ENCODE results near the gene ERICH4.
A peak's percentile ranks its signal among the peaks of the same experiment; 100 is the strongest.
"Not testable (repeated sequence)": the region's sequence is repeated elsewhere in the genome, so short reads cannot be mapped to it uniquely, and the experiment has no call there.

Gene ERICH4

DNA sequence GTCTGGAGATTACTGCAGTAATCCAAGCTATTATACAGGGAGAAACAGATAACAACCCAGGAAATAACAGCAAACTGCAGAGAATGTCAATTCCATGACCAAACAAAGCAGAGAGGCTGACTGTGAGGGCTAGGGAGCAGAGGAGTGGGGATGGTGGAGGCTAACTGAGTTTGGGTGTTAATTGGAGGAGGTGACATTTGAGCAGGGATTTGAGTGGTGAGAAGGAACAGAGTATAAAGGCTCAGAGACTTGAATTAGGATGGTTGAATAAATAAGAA lies 6.3 kb upstream of the ERICH4 start:
- no peak for DNase-seq

DNA sequence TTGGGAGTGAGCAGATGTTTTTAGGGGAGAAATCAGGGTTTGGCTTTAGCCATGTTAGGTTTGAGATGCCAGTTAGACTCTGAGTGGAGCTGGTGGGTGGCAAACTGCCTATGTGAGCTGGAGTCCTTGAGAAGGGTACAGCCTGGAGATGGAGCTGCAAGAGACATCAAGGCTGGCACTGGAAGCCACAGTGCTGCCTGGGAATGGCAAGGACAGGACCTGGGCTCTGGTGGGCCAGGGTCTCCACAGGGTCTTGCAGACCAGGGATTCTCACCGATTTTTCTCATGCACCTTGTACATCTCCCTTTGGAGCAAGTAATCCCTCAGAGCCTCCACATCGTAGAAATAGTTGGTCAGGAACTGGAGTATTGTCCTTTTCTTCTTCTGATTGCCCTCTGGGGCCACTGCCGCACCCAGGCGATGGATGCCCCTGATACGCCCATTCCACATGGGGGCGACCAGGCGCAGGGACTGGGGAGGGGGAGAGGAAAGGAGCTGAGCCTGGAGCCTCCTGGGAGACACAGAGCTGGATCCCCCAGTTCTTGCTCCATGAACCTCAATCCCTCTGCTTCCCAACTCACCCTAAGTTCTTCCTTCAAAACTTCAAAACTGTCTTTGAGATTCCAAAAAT lies 4.9 kb upstream of the ERICH4 start:
- no peak for DNase-seq

DNA sequence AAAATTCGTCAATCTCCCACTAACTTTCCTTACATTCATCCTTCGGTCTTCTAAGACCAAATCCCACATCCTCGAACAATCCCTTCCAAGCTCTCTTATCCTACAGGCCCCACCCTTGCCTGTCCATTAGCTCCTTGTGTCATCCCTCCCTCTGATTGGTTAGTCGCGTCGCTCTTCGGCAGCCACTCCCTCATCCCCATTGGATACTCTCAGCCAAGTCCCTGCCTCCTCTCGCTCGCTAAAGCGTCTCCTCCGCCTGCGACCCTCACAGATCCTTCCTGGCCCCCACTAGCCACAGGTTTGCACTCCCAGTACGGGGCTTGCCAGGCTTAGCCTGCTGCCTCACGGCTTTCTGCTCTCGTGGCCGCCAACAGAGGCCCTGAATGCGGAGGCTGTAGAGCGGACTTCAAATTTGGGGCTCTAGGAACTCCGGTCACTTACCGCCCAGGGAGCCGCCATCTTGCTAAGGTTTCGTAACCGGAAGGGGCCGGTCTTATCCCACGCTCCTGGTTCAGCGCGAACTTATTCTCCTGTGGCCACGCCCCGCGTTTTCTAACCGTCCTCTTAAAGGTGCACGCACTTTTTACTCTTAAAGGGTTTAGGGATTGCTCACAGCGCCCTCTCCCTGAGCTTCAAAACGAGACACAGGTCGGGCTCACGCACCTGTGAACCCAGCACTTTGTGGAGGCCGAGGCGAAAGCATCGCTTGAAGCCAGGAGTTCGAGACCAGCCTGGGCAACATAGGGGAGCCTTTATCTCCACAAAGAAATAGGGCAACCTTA lies 3.3 kb upstream of the ERICH4 start, which contains the start of gene DMAC2:
Gene DMAC2 (minus strand): TSS at position 472 of the 782 bp plus-strand sequence. CDS start 13 bp downstream, at position 459.
- peak; percentile 98 for DNase-seq

DNA sequence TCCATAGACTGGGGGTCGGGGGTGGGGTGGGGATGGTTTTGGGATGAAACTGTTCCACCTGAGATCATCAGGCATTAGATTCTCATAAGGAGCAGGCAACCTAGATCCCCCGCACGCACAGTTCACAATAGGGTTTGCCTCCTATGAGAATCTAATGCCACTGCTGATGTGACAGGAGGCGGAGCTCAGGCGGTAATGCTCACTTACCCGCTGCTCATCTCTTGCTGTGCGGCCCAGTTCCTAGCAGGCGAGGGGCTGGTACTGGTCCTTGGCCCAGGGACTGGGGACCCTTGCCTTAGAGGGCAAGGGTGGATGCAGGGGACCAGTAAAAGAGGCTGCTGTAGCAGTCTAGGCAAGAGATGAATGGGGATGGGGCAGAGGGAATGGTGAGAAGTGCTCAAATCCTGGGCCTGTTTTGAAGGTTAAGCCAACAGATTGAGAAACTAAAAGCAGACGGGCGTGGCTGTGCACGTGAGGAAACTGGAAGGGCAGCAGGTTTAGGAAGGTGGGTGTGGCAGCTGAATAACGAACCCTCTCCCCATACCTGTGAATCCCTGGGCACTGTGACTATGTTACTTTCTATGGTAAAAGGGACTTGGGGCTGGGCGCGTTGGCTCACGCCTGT lies 1.5 kb upstream of the ERICH4 start:
- DNase-seq = no peak

DNA sequence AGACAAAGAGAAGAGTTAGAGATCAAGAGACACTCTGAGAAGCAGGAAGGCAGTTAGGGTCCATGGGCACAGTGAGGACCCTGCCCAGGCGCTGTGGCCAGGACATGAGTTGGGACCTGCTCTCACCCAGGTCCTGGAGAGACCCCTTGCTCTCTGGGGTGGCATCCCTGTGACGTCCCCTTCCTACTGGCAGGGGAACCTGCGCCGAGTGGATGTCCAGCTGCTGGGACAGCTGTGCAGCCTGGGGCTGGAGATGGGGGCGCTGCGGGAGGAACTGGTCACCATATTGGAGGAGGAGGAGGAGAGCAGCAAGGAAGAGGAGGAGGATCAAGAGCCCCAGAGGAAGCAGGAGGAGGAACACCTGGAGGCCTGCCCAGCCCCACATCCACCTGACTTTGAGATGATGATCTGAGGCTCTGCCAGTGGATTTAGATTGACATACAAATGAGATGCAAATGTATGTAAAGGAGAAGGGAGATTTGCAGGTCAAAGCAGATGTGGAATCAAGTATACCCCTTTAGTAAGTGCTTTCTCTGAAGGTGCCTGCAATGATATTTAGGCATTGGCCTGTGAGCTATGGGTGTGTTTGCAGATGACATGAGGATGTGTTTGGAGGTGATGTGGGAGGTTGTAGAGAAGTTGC lies 978 bp downstream of the ERICH4 start:
- DNase-seq = no peak

DNA sequence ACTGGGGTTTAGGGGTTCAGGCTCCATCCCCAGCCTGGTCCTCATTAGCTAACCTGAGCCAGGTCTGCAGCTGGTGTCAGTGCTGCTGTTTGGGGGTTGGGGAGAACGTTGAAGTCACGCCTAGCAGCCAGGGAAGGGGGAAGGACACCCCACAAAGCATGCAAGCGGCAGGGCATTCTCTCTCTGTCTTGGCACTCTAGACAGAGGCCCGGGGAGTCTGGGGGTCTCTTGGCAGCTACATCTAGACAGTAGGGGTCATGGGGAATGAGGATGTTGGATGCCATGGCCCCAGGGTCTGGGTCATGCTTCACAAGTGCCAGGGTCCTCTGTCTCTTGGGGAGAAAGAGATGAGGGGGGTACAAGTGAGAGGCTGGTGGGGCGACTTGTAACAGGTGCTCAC lies 2.6 kb downstream of the ERICH4 start:
- DNase-seq = no peak

DNA sequence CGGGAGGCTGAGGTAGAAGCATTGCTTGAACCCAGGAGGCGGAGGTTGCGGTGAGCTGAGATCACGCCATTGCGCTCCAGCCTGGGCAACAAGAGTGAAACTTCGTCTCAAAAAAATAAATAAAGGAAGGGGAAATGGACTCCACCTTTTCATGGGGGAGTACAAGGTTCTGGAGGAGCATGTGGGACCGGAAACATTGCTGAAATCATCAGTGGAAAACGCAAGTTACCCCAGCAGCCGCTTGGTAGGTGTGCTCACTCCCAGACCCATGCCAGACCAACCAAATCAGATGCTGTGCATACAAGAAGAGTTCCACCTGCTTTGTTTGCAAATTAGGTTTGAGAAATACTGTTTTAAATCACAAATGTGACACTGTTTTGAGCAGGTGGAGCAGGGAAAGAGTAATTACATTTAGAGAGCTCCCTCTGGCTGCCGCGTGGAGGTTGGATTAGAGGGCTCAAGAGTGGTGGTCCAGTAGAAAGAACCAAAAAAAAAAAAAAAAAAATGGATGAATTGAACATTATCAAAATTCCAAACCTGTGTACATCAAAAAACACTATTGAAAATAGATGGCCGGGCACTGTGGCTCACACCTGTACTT lies 4.9 kb downstream of the ERICH4 start:
- no peak for DNase-seq

DNA sequence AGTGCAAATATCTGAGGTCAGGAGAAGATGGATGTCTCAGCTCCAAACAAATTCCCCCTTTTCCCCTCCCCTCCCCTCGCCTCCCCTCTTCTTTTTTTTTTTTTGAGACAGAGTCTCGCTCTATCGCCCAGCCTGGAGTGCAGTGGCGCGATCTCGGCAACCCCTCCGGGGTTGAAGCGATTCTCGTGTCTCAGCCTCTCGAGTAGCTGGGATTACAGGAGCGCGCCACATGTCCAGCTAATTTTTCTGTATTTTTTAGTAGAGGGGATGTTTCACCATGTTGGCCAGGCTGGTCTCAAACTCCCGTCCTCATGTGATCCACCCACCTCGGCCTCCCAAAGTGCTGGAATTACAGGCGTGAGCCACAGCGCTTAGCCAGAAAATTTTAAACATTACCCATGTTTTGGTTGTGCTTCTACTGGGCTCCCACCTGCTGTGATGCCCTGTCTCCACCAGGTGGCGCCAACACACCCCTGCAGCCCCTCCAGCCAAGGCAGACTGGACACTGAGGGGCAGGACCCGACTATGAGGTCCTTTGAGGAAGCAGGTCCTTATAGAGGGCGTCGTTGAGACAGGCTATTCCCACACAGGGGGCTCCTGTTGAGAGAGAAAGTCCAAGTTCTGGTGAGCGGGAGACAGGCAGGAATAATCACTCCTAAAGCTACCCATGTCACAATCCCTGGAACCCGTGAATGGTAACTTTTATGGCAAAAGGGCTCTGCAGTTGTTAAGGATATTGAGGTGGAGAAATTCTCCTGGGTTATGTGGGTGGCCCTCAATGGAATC lies 6.3 kb downstream of the ERICH4 start:
- DNase-seq = no peak

DNA sequence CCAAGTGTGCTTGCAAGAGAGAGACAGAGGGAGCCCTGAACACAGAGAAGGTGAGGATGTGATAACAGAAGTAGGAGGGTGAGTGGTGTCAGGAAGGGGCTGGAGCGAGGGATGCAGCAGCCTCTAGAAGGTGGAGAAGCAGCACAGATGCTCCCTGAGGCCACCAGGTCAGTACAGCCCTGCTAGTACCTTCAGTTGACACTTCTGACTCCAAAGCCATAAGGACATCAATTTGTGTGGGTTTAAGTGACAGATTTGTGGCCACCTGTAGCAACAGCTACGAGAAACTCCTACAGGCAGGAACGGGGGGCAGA lies 6.9 kb downstream of the ERICH4 start:
- no peak for DNase-seq

DNA sequence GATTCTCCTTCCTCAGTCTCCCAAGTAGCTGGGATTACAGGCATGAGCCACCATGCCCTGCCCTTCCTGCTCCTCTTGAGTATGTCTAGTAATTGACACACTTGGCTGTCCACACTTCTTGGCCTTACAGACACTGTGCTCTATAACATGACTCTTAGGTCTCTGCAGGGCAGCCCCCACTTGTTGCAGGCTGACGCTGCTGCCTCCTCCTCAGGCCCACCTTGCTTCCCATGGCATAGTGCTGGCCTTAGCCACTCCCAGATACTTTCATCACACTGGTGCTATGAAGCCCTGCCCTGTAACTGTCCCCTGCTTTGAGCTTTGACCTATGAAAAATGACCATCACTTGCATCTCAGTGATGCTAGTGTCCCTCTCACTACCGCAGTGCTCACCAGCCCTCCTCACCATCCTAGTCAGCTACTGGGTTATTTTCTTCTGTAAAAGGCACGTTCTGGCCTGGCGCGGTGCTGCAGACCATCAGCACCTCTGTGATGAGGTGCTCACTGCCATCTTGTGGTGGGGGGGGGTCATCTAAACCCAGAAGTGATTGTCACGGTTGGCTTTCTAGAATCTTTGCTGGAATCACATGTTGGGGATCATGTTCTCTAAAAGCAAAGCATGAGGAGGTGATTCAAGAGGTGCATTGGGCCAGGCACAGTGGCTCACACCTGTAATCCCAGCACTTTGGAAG lies 9.8 kb downstream of the ERICH4 start:
- DNase-seq = no peak

DNA sequence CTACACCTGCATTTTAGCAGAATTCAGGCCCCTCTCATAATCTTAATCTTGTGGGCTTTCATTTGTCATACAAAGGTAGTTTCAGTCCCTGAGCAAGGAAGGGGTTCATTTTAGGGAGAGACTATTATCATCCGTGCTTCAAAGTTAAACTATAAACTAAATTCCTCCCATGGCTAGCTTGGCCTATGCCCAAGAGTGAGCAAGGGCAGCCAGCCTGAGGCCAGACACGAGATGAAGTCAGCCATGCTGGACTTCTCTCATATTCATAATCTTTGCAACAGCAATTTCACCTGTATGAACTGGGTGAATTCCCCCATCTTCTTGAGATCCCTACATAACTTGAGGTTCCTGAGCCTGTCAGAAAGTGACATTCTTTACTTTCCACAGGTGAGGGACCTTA lies 13.0 kb downstream of the ERICH4 start:
- no peak for DNase-seq

DNA sequence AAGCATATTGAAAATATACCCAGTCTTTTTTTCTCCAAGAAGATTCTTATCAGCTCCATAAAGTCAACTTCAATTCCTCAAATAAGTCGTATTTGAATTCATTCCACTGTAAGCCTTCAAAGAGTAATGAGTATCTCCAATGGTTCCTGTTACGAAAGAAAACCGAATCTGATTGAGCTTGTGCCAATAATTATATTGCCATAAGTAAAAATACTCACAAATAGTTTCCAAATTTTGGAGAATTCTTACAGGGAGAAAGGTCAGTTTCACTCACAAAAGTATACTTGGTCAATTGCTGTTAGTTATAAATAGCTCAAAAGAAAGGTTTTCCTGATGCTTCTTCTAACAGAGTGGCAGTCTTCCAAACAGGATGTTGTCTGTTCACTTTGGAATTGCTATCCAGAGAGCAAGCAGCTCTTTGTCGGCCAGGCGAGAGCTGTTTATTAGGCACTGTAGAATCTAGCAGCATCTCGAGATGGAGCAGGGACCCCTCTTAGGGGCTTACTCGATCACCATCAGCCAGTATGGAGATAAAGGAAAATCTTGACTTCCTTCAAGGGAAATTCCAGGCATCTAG lies 13.5 kb downstream of the ERICH4 start:
- no peak for DNase-seq

DNA sequence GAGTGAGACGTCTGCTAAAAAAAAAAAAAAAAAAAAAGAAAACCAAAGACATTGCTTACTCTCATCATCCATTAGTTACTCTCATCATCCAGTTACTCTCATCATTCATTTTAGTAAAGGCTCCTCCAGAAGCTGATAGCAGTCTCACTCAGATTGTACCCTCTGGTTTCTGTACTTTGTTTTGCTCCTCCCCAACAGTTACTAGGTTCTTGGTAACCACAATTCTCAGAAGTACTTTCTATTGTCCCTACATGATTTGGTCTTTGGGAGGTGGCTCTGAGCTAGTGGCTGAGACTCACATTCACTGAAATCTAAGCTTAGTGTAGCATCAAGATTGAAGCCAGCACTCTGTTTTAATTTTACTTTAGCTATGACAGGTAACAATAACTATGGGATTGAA lies 14.3 kb downstream of the ERICH4 start:
- DNase-seq = no peak

DNA sequence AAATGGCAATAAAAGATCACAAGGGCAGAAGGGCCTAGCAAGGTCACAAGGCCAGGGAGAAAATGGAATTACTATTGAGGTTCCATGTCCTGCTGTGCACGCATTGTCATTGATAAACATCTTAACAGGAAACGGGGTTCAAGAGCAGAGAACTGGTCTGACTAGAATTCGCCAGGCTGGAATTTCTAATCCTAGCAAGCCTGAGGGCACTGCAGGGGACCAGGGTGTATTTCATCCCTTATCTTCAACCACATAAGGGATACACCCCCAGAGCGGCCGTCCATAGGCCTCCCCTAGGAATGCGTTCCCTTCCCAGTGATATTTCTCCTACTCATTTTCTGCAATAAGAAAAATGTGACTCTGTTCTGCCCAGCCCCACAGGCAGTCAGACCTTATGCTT lies 19.5 kb downstream of the ERICH4 start:
- DNase-seq = no peak

DNA sequence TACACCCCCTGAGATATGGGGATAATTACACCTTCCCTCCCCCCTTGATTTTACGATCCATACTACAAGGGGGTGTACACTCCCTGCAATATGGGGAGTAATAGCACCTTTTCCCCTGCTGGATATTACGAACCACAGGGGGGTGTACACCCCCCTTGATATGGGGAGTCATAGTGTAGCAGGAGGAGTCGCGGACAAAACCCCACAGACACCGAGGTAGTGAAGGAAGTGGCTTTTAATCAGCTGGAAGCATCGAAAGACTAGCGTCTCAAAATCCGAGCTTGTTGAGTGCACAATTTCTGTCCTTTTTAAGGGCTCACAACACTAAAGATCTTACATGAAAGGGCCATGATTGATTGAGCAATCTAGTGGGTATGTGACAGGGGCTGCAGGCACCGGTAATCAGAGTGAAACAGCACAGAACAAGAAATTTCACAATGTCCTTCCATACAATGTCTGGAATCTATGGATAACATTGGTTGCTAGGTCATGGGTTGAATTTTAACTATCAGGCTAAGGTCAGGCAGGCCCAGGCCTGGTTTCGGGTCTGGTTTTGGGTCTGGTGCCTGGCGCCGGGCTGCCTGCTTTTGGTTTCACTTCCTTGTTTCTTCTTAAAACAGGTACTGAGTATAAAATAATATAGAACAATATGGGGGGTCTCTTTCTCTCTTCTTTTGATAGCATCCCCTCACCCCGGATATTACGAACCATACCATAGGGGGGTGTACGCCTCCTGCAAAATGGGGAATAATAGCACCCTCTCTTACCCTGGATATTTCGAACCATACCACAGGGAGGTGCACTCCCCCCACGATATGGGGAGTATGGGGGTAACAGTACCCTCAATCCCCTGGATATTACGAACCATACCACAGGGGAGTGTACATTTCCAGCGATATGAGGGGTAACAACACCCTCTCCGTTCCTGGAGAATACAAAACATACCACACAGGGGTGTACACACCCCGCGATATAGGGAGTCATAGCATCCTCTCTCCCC lies 20.6 kb downstream of the ERICH4 start:
- not testable (repeated sequence) for DNase-seq

DNA sequence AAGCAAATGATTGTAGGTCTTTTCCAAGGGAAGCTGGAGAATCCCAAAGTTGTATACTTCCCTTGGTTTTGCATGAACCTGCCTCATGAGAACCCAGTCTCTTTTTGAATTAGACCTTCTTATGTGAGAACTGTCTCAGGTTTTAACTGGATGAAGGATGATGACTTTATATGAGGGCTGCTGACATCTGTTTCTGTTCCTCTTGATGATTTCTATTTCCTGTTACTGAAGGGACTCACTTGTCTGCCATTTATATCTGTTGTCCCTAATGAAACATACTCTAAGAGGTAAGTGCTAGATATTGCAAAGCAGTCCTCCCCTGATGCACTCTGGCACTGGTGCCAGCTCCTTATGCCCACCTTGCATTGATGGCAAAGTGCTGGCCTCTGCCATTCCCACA lies 33.6 kb downstream of the ERICH4 start:
- DNase-seq = no peak

DNA sequence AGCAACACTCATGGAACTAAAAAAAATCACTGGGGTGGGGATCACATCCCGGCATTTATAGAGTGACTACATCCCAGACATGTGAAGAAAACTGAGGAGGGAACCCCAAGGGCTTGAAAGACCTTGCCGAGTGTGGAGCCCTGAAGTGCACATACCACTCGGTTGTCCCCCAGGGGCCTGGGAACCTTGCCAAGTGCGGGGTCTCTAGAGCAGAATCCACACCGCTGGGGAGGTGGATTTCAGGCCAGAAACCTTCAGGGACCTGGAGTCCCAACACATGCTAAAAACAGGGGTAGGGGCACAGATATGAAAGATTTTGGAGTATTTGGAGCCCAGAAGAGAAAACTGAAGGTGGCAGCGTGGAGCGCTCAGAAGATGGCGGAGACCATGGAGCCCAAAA lies 35.2 kb downstream of the ERICH4 start:
- no peak for DNase-seq

DNA sequence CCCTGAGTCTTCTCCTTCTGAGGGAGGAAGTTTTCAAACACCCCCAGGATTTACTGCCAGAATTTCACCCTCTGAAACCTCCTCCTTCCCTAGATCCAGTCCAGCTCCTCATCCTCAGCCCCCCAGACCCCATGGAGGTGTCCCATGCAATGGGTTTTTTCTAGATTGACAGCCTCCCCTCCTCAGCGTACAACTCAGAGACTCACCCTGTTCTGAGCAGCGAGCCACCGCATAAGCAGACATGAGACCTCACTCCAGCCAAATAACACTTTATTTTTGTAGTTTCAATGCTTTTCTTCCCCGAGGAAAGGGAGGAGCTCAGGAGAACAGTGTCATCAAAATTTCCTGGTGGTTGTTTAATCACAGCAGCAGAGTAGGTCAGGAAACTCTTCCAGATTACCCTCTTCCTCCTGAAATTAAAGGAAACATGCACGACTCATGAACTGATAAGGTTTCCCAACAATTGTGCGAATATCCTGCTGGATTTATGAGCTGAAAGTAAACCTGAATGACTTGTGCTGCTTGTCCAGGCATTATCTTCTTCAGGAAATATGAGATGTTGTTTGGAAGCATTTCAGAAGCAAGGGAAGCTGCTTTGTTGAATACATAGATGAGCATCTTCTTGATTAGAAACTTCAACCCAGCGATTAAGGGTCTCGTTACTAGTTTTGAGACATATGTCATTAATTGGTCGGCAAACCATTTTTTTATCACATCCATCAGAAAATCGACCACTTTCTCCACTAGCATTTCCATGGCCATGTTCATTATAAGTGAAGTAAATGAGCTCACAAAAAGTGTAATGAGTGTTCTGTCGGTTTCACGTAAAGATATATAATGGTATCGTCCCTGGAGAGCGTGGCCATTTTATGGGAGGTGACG lies 36.2 kb downstream of the ERICH4 start:
- DNase-seq = no peak

DNA sequence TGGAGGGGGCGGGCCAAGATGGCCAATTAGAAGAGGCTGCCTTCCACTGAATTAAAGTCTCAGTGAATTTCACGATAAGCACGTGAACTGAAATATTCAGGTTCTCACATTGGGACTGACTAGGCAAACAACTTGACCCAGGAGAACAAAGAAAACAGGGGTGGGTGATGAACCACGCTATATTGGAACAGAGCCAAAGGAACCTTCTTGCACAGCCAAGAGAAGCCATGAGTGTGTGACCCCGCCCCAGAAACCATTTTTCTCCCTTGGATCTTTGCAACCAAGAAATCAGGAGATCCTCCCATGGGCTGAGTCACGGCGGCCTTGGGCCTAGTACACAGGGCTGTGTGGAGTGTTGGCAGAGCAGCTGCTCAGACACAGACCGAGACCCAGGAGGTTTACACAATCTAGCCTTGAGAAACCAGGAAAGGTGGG lies 36.8 kb downstream of the ERICH4 start:
- DNase-seq = no peak
